ENCODE measurements around the gene STX4.

The STX4 gene

GRCh38 chr16:30996324-30996984 lies 36.9 kb upstream of the STX4 start:
- no peak for TF ChIP-seq CTCF (IDR thresholded peaks at IDR 0.05; ENCODE audit: low read depth, low read length)
- DNase-seq (ENCODE audit: extremely low read depth, low read depth) = no peak

GRCh38 chr16:30996985-30997724 lies 36.2 kb upstream of the STX4 start:
- TF ChIP-seq CTCF (IDR thresholded peaks at IDR 0.05; ENCODE audit: low read depth, low read length) = no peak
- DNase-seq (ENCODE audit: extremely low read depth, low read depth) = peak; percentile 24

- TF ChIP-seq CTCF (IDR thresholded peaks at IDR 0.05; ENCODE audit: low read depth, low read length) = no peak
- DNase-seq (ENCODE audit: extremely low read depth, low read depth) = peak; percentile 45
Measured at GRCh38 chr16:30997725-30998711, 35.3 kb upstream of the STX4 start.

- no peak for TF ChIP-seq CTCF (IDR thresholded peaks at IDR 0.05; ENCODE audit: low read depth, low read length)
- DNase-seq (ENCODE audit: extremely low read depth, low read depth) = no peak
Measured at GRCh38 chr16:30998852-30999761, 34.3 kb upstream of the STX4 start.

- no peak for DNase-seq (ENCODE audit: extremely low read depth, low read depth)
- TF ChIP-seq CTCF (IDR thresholded peaks at IDR 0.05; ENCODE audit: low read depth, low read length) = no peak
Measured at GRCh38 chr16:31000671-31001382, 32.5 kb upstream of the STX4 start.

All from AG09319 (cell line).